Bronchial epithelial cell (primary cell): ENCODE measurements around the gene COG8. TPM values are rescaled to one million over a fixed set of nuclear protein-coding genes. Genes with fewer than 3 reads are reported as not detected.

Experiments
- DNase-seq: peaks from one replicate; pipeline ENCODE4 v3.0.0-alpha.2; 2010; ENCODE audit warnings: low read depth
- FAIRE-seq: peaks from 2 replicates; lab custom pipeline; 2011; peaks lifted over from hg19 to GRCh38; lab: Jason Lieb, UNC
- H3K27me3 ChIP-seq: 2 replicates; pipeline ENCODE4 v1.5.1; 2011; ENCODE audit warnings: low read length; ENCODE audit not compliant: control insufficient read depth, insufficient read depth
- H3K36me3 ChIP-seq: 2 replicates; pipeline ENCODE4 v1.5.1; 2011; ENCODE audit warnings: low read length; ENCODE audit not compliant: control insufficient read depth, insufficient read depth
- H3K4me3 ChIP-seq: 2 replicates; pipeline ENCODE4 v1.5.1; 2011; ENCODE audit warnings: mild to moderate bottlenecking, low read depth, low read length, control low read depth
- CTCF ChIP-seq: IDR thresholded peaks from 2 replicates; pipeline ENCODE4 v1.5.1; 2011; ENCODE audit warnings: mild to moderate bottlenecking, moderate library complexity, low read length, control low read depth, inconsistent platforms; ENCODE audit not compliant: insufficient read depth, severe bottlenecking
- total RNA-seq: library from RNA; depleted of rRNA; stranded (reverse); fragments of >200 nt; gene quantifications from 2 replicates; pipeline ENCODE4 v1.2.1, GENCODE V29; 2014

The COG8 gene
- total RNA-seq, 1 donor from 2014 or later = 18.2 TPM

DNA sequence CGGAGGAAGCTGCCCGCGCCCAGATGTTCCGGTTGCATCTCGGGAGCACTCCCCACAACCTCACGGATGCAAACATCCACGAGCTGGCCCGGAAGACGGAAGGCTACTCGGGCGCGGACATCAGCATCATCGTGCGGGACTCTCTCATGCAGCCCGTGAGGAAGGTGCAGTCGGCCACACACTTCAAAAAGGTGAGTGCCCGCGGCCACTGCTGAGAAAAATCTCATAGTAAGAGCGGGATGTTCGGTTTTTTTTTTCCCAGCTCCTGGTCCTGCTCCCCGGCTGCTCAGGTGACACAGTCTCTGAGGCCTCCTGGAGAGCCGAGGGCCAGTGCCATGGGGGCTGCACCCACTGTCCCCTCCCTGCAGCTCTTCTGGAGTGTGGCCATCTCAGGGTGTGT lies 18.3 kb downstream of the COG8 start:
- TF ChIP-seq CTCF = no peak
- H3K27me3 ChIP-seq = no peaks in the 10 kb centered on the region
- no peak overlapping the region for H3K4me3 ChIP-seq
- H3K36me3 ChIP-seq = peaks cover 58% of the 10 kb centered on the region
- DNase-seq (no peak), FAIRE-seq (no peak)

- FAIRE-seq (no peak), DNase-seq (no peak)
- Histone ChIP-seq H3K36me3 (peaks cover 59% of the 10 kb centered on the region), H3K27me3 (no peaks in the 10 kb centered on the region), H3K4me3 (no peak overlapping the region)
- no peak for TF ChIP-seq CTCF
Measured at GRCh38 chr16:69320740-69321073, 18.7 kb downstream of the COG8 start.

- FAIRE-seq (peak; percentile 58), DNase-seq (no peak)
- Histone ChIP-seq H3K36me3 (peaks cover 62% of the 10 kb centered on the region), H3K4me3 (no peak overlapping the region), H3K27me3 (no peaks in the 10 kb centered on the region)
- no peak for TF ChIP-seq CTCF
Measured at GRCh38 chr16:69319826-69320739, 19.3 kb downstream of the COG8 start.

GRCh38 chr16:69319381-69319780 lies 20.0 kb downstream of the COG8 start:
- Histone ChIP-seq H3K27me3 (no peaks in the 10 kb centered on the region), H3K36me3 (peaks cover 60% of the 10 kb centered on the region), H3K4me3 (no peak overlapping the region)
- DNase-seq = no peak
- FAIRE-seq = no peak
- TF ChIP-seq CTCF = no peak

GRCh38 chr16:69318911-69319289 lies 20.5 kb downstream of the COG8 start:
- FAIRE-seq = no peak
- H3K4me3 ChIP-seq = no peak overlapping the region
- H3K36me3 ChIP-seq = peaks cover 58% of the 10 kb centered on the region
- DNase-seq = no peak
- no peak for TF ChIP-seq CTCF
- no peaks in the 10 kb centered on the region for H3K27me3 ChIP-seq
